NK-92 treated with Interleukin-12 subunit alpha and Interleukin-12 subunit beta, amount 100 ng/mL, for 24 hours (cell line): ENCODE results near the gene ARL15.

ENCODE experiments used
- DNase-seq: peaks from one replicate; lab custom pipeline; 2025; lab: John Stamatoyannopoulos, UW

The ARL15 gene

GRCh38 chr5:54285686-54286085 lies 24.7 kb downstream of the ARL15 start:
- no peak for DNase-seq

GRCh38 chr5:54284586-54284985 lies 25.8 kb downstream of the ARL15 start:
- no peak for DNase-seq

GRCh38 chr5:54282876-54283275 lies 27.5 kb downstream of the ARL15 start:
- DNase-seq = no peak

GRCh38 chr5:54281960-54282692 lies 28.2 kb downstream of the ARL15 start:
- DNase-seq = no peak

GRCh38 chr5:54279960-54280359 lies 30.4 kb downstream of the ARL15 start:
- DNase-seq = no peak

GRCh38 chr5:54278979-54279717 lies 31.2 kb downstream of the ARL15 start:
- no peak for DNase-seq

- DNase-seq = no peak
Measured at GRCh38 chr5:54278036-54278830, 32.1 kb downstream of the ARL15 start.

- no peak for DNase-seq
Measured at GRCh38 chr5:54276048-54276447, 34.3 kb downstream of the ARL15 start.

GRCh38 chr5:54275361-54275760 lies 35.0 kb downstream of the ARL15 start:
- no peak for DNase-seq

GRCh38 chr5:54274944-54275343 lies 35.4 kb downstream of the ARL15 start:
- no peak for DNase-seq

- no peak for DNase-seq
Measured at GRCh38 chr5:54273715-54274114, 36.7 kb downstream of the ARL15 start.

- no peak for DNase-seq
Measured at GRCh38 chr5:54272746-54273145, 37.6 kb downstream of the ARL15 start.

GRCh38 chr5:54270326-54270725 lies 40.0 kb downstream of the ARL15 start:
- no peak for DNase-seq

GRCh38 chr5:54264574-54264973 lies 45.8 kb downstream of the ARL15 start:
- no peak for DNase-seq

- no peak for DNase-seq
Measured at GRCh38 chr5:54263447-54263846, 46.9 kb downstream of the ARL15 start.

- DNase-seq = no peak
Measured at GRCh38 chr5:54261596-54261995, 48.8 kb downstream of the ARL15 start.

- no peak for DNase-seq
Measured at GRCh38 chr5:54259981-54260380, 50.4 kb downstream of the ARL15 start.

GRCh38 chr5:54259090-54259489 lies 51.3 kb downstream of the ARL15 start:
- DNase-seq = no peak

- DNase-seq = no peak
Measured at GRCh38 chr5:54257366-54258118, 52.8 kb downstream of the ARL15 start.

- no peak for DNase-seq
Measured at GRCh38 chr5:54254482-54255198, 55.7 kb downstream of the ARL15 start.

- no peak for DNase-seq
Measured at GRCh38 chr5:54251981-54252380, 58.4 kb downstream of the ARL15 start.
